Stimulated activated CD8-positive, alpha-beta memory T cell treated with anti-CD3 and anti-CD28 coated beads, Interleukin-4, amount 100 ng/mL, for 48 hours (primary cell): ENCODE measurements around the gene ILDR1.

Experiments used
- DNase-seq: peaks from one replicate; pipeline ENCODE4 v3.0.0-alpha.2; 2020

The ILDR1 gene

DNA sequence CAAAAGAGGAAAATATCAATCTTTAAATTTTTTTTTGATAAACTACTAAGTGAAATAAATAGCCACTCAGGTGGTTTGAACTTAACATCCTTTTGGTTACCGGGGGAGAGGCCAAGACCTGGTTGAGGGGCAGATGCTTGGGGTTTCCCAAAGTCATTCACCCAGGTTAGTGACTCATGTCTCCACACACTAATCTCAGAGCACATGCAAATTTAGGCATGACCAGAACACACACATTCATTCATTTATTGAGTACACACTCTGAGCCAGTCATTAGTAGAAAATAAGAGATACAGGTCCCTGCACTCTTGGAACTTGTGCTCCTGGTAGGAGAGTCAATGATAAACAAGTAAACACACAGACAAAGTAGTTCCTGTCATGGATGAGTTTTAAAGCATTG lies 7.3 kb downstream of the ILDR1 start:
- peak; percentile 29 for DNase-seq

DNA sequence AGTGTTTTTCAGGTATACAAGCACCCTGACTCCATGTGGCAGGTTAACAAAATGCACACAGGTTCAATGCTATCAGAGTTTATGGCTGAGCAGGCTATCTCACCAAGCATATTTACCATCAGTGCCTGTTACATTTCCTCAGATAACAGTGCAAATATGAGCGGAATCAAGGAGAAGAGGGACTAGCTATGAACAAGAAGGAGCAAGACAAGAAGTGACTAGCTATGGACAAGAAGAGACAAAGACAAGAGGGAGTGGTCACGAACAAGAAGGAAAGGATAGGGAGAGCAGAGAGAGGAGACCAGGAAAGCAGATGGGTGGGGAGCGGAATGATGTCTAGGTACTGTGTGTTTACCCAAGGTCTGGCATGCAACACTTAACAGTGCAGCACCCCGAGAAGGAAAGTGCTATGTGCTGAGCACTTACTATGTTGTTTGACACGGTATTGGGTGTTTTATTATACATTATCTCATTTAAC lies 8.6 kb downstream of the ILDR1 start:
- DNase-seq, result no peak

- no peak for DNase-seq
These were observed 9.2 kb downstream of the ILDR1 start for GRCh38 chr3:122012821-122013220.

DNA sequence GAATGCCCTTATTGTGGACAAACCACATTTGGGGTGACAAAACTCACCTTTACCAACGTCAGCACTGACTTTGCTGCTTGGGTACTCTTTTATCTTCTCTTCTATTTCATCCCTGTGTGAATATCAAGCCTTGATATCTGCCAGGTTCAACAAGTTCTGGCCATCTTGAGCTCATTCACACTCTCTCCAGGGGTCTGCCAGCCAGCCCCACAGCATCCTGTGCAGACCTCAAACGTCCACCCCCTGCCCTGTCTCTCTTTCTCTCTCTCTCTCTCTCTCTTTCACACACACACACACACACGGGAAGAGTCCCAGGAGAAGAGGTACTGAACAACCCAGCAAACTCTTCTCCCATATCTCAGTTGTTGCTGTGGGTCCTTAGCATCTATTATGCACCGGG lies 10.7 kb downstream of the ILDR1 start:
- DNase-seq, result no peak

GRCh38 chr3:122010506-122010905 lies 11.5 kb downstream of the ILDR1 start:
- DNase-seq, result no peak

DNA sequence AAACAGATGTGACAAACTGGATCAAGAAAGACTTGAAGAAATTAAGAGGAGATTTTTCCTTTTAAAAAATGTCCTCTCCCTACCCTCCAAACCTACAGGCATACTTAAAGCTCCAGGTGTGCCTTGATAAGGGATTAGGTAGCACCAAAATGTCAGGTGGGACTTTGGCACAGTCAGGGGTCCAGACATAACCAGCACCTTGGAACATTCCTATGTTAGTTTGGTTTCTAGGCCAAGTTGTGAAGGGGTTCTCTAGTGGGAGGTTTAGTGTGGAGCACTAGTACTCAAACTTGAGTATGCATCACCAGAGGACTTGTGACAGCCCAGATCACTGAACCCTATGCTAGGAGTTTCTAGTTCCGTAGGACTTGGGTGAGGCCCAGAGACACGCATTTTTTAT lies 13.9 kb downstream of the ILDR1 start:
- no peak for DNase-seq

GRCh38 chr3:122006267-122006666 lies 15.8 kb downstream of the ILDR1 start:
- DNase-seq, result no peak

DNA sequence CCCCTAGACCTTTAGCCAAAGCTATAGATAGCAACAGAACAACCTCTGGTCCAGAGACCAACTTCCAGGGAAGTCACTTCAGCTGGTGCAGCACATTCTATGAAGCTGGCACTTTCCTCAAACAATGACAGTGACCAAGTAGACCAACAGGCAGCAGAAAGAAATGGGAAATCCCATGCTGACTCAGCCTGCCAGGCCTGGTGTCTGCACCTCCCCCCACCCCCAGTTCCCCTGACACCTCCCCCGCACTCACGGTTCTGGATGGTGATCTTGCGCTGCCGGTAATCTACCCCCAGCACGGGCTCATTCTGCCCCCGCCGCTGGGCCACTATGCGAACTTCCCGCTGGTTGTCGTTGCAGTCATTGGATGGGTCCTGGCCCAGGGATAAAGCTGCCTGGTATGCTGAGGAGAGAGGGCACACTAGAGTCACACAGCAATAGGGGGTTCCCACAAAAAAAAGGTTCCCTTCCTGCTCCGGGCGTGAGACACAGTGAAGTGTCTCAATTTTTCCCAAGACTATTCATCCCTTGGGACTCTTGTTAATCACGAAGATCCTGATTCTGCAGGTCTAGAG lies 17.0 kb downstream of the ILDR1 start:
- no peak for DNase-seq

GRCh38 chr3:122004107-122004506 lies 17.9 kb downstream of the ILDR1 start:
- no peak for DNase-seq

- DNase-seq, result no peak
These were observed 18.4 kb downstream of the ILDR1 start for GRCh38 chr3:122003606-122004005.

- DNase-seq, result no peak
These were observed 18.9 kb downstream of the ILDR1 start for GRCh38 chr3:122003112-122003511.

DNA sequence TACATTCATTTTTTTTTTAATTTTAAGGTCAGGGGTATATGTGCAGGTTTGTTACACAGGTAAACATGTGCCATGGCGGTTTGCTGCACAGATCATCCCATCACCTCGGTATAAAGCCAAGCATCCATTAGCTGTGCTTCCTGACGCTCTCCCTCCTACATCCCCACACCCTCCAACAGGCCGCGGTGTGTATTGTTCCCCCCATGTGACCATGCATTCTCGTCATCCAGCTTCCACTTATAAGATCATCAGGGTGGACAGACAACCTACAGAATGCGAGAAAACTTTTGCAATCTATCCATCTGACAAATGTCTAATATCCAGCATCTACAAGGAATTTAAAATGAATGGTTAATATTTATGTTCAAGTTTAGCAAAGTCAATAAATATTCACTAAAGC lies 19.4 kb downstream of the ILDR1 start:
- no peak for DNase-seq

- DNase-seq, result no peak
These were observed 20.2 kb downstream of the ILDR1 start for GRCh38 chr3:122001892-122002291.

- DNase-seq, result no peak
These were observed 21.0 kb downstream of the ILDR1 start for GRCh38 chr3:122000936-122001605.

DNA sequence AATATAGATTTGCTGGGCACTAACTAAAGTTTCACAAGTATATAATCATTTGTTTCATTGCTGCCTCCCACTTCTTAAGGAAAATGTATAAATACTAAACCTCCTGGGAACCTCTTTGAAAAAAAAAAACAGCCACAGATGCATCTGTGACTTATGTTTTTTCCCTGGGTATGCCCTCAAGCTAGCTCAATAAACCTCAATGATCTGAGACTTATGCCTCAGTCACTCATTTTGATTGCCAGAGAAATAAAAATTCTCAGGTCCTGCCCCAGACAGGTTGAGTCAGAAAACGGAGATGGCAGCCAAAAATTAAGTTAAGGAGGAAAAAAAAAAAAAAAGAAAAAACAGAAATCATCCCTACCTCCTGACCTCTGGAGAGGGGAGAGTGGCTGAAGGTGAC lies 22.1 kb downstream of the ILDR1 start:
- DNase-seq, result no peak

GRCh38 chr3:121998611-121999473 lies 23.2 kb downstream of the ILDR1 start:
- no peak for DNase-seq

DNA sequence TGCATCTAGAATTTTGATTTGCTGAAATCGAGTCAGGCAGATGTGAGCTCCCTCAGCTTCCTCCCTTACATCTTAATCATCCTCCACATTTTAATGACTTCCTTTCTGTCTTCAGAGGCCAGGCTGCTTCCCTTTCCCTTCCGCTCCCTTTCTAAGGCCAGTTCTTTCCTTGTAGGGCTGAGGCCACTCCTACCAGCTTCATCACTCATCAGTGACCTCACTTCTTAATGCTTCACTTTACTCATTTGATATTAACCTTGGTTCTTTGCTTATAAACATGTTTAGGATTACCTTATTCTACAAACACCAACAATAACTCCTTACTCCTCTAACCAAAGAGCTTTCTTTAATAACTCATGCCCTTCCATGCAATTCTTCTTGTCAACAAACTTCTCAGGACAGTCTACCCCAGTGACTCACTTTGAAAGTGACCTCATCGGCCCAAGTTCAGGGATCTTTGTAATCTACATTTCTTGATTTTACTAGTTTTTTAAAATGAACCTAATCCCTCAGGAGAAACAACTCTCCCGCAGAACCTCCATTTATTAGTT lies 23.9 kb downstream of the ILDR1 start:
- no peak for DNase-seq

DNA sequence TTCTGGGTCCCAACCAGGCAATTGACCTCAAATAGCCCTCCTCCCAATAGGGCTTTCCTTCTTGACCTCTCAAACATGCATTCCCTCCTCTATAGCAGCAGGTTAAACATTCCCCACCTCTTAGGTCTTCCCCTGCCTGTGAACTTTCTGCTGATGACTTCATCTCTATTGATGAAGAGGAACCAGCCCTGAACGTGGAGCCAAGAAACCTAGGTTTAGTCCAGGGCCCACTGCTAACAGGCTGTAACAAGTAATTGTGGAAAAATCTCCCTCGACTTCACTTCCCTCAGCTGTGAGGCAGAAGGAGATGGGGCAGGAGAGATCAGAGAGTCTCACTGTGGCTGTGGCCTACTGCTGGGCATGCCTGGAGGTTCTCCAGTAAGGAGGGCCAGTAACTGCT lies 24.7 kb downstream of the ILDR1 start:
- DNase-seq, result no peak

DNA sequence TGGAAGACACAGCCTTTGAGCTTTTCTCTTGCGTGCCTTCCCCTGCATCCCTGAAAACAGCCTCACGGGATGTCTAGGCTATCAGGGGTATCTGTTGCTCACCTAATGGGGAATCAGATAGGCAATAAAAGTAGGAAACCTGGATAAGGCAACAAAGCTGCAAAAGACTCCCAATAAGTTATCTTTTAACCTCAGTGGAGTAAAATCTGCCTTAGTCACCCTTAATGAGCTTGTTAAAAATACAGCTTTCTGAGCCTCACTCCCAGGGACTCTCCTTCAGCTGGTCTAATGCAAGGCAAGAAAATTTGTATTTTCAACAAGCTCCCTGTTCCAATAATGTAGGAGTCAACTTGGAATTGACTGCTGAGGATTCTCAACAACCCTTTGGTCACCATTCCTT lies 25.6 kb downstream of the ILDR1 start:
- no peak for DNase-seq

GRCh38 chr3:121995161-121996137 lies 26.6 kb downstream of the ILDR1 start:
- DNase-seq, result peak; percentile 42

- DNase-seq, result no peak
These were observed 27.5 kb downstream of the ILDR1 start for GRCh38 chr3:121994551-121994950.
